GM18951 (cell line): Measurements from ENCODE around the gene ADAMTS12.

ENCODE experiments used
- POLR2A ChIP-seq: IDR thresholded peaks from 4 replicates; pipeline ENCODE4 v1.6.1; 2011; ENCODE audit warnings: mild to moderate bottlenecking; ENCODE audit not compliant: insufficient read length, insufficient read depth; ENCODE audit errors: extremely low read depth
- in situ Hi-C: fragments of 300-500 bp; cut with MboI; formaldehyde crosslinking; loops from one replicate; pipeline ENCODE4 v1.12.0; 2022; ENCODE audit warnings: low sequenced_read_pairs, mixed read lengths, inconsistent platforms; ENCODE audit not compliant: unreplicated experiment

Gene ADAMTS12

GRCh38 chr5:33474931-33475499 is 416.8 kb downstream of the ADAMTS12 start:
- TF ChIP-seq POLR2A, result no peak
- in situ Hi-C loops, result no loop called here

GRCh38 chr5:33474004-33474403 is 417.8 kb downstream of the ADAMTS12 start:
- TF ChIP-seq POLR2A, result no peak
- in situ Hi-C loops, result no loop called here
